HEK293 (cell line): Measurements from ENCODE around the gene EDDM13.

Experiments
- CTCF ChIA-PET: fragments of 350-600 bp; formaldehyde crosslinking; extraction: SDS; loops from one replicate; lab custom pipeline; 2021; ENCODE audit warnings: antibody characterized with exemption; lab: Yijun Ruan, JAX
- POLR2A ChIA-PET: fragments of 300-600 bp; formaldehyde crosslinking; extraction: SDS; loops from one replicate; lab custom pipeline; 2020; ENCODE audit warnings: antibody characterized with exemption, inconsistent platforms; lab: Yijun Ruan, JAX
- H3K27ac ChIP-seq: fragments of 200-500 bp; sonication (Bioruptor generic); 2 replicates; pipeline ENCODE4 v1.5.1; 2014; ENCODE audit warnings: low read depth, low read length, control low read depth, inconsistent platforms; ENCODE audit errors: extremely low read depth
- H3K36me3 ChIP-seq, 2 experiments: fragments of 200-500 bp in 1 of 2; sonication (Bioruptor generic) in 1 of 2; 1 replicate in 1 of 2; 2 replicates in 1 of 2; pipeline ENCODE4 v1.5.1; 2014 to 2017; ENCODE audit warnings: inconsistent platforms in 2 of 2, low read length in 2 of 2; ENCODE audit not compliant: control insufficient read depth in 2 of 2, insufficient read depth in 1 of 2
- H3K4me1 ChIP-seq: fragments of 200-500 bp; sonication (Bioruptor generic); 2 replicates; pipeline ENCODE4 v1.5.1; 2014; ENCODE audit warnings: mild to moderate bottlenecking, low read length, inconsistent platforms; ENCODE audit not compliant: control insufficient read depth, insufficient read depth
- H3K4me3 ChIP-seq: 2 replicates; pipeline ENCODE4 v1.5.1; 2011; ENCODE audit warnings: low read depth, mild to moderate bottlenecking, control low read depth, low read length, moderate library complexity
- H3K9me3 ChIP-seq: fragments of 200-500 bp; sonication (Bioruptor generic); 2 replicates; pipeline ENCODE4 v1.5.1; 2014; ENCODE audit warnings: low read depth, low read length, inconsistent platforms; ENCODE audit not compliant: control insufficient read depth, insufficient read depth
- IKZF3 ChIP-seq: fragments of 450-650 bp; IDR thresholded peaks from 2 replicates; pipeline ENCODE4 v1.5.0; 2018; ENCODE audit warnings: missing biosample characterization, mild to moderate bottlenecking, missing genetic modification characterization, moderate library complexity
- KLF16 ChIP-seq: fragments of 450-650 bp; formaldehyde crosslinking; IDR thresholded peaks from 2 replicates; pipeline ENCODE4 v1.5.1; 2017; ENCODE audit warnings: missing biosample characterization, missing genetic modification characterization
- KLF9 ChIP-seq: fragments of 450-650 bp; formaldehyde crosslinking; IDR thresholded peaks from 2 replicates; pipeline ENCODE4 v1.5.1; 2016; ENCODE audit warnings: missing biosample characterization, missing genetic modification characterization, low read depth
- MYNN ChIP-seq: fragments of 450-650 bp; formaldehyde crosslinking; IDR thresholded peaks from 2 replicates; pipeline ENCODE4 v1.5.1; 2016; ENCODE audit warnings: missing biosample characterization, missing genetic modification characterization, borderline replicate concordance
- SP3 ChIP-seq: fragments of 450-650 bp; formaldehyde crosslinking; IDR thresholded peaks from 2 replicates; pipeline ENCODE4 v1.5.1; 2016; ENCODE audit warnings: missing biosample characterization, missing genetic modification characterization
- TRIM28 ChIP-seq: IDR thresholded peaks from 2 replicates; pipeline ENCODE4 v1.6.1; 2011; ENCODE audit warnings: low read length, control low read depth, borderline replicate concordance
- ZBTB48 ChIP-seq: fragments of 450-650 bp; formaldehyde crosslinking; IDR thresholded peaks from 2 replicates; pipeline ENCODE4 v1.5.1; 2016; ENCODE audit warnings: missing biosample characterization, missing genetic modification characterization
- ZFHX2 ChIP-seq: fragments of 450-650 bp; formaldehyde crosslinking; conservative IDR thresholded peaks from 2 replicates; pipeline ENCODE4 v1.5.1; 2016; ENCODE audit warnings: missing biosample characterization, missing genetic modification characterization
- ZFP69B ChIP-seq: fragments of 450-650 bp; formaldehyde crosslinking; IDR thresholded peaks from 2 replicates; pipeline ENCODE4 v1.5.1; 2016; ENCODE audit warnings: missing biosample characterization, missing genetic modification characterization
- ZNF10 ChIP-seq: fragments of 450-650 bp; formaldehyde crosslinking; IDR thresholded peaks from 2 replicates; pipeline ENCODE4 v1.5.1; 2017; ENCODE audit warnings: missing biosample characterization, missing genetic modification characterization
- ZNF146 ChIP-seq: fragments of 450-650 bp; formaldehyde crosslinking; IDR thresholded peaks from 2 replicates; pipeline ENCODE4 v1.5.1; 2016; ENCODE audit warnings: missing biosample characterization, missing genetic modification characterization
- ZNF23 ChIP-seq: fragments of 450-650 bp; formaldehyde crosslinking; IDR thresholded peaks from 2 replicates; pipeline ENCODE4 v1.5.1; 2016; ENCODE audit warnings: missing biosample characterization, missing genetic modification characterization, borderline replicate concordance
- ZNF266 ChIP-seq: fragments of 450-650 bp; formaldehyde crosslinking; IDR thresholded peaks from 2 replicates; pipeline ENCODE4 v1.5.1; 2016; ENCODE audit warnings: missing biosample characterization, missing genetic modification characterization, low read depth
- ZNF335 ChIP-seq: fragments of 450-650 bp; formaldehyde crosslinking; conservative IDR thresholded peaks from 2 replicates; pipeline ENCODE4 v1.5.1; 2016; ENCODE audit warnings: missing biosample characterization, missing genetic modification characterization
- ZNF37A ChIP-seq: fragments of 450-650 bp; IDR thresholded peaks from 2 replicates; pipeline ENCODE4 v1.5.1; 2018; ENCODE audit warnings: missing biosample characterization, missing genetic modification characterization
- ZNF426 ChIP-seq: fragments of 450-650 bp; formaldehyde crosslinking; IDR thresholded peaks from 2 replicates; pipeline ENCODE4 v1.5.1; 2017; ENCODE audit warnings: missing biosample characterization, missing genetic modification characterization, mild to moderate bottlenecking, inconsistent platforms, moderate library complexity
- ZNF555 ChIP-seq: fragments of 450-650 bp; formaldehyde crosslinking; conservative IDR thresholded peaks from 2 replicates; pipeline ENCODE4 v1.5.1; 2017; ENCODE audit warnings: missing biosample characterization, mild to moderate bottlenecking, missing genetic modification characterization, inconsistent platforms
- ZNF561 ChIP-seq: fragments of 450-650 bp; IDR thresholded peaks from 2 replicates; pipeline ENCODE4 v1.5.1; 2018; ENCODE audit warnings: missing biosample characterization, missing genetic modification characterization, borderline replicate concordance
- ZNF623 ChIP-seq: fragments of 450-650 bp; formaldehyde crosslinking; IDR thresholded peaks from 2 replicates; pipeline ENCODE4 v1.5.1; 2016; ENCODE audit warnings: missing biosample characterization, missing genetic modification characterization
- ZNF629 ChIP-seq: fragments of 450-650 bp; formaldehyde crosslinking; IDR thresholded peaks from 2 replicates; pipeline ENCODE4 v1.5.1; 2017; ENCODE audit warnings: missing biosample characterization, missing genetic modification characterization
- ZNF747 ChIP-seq: fragments of 450-650 bp; formaldehyde crosslinking; IDR thresholded peaks from 2 replicates; pipeline ENCODE4 v1.5.1; 2016; ENCODE audit warnings: missing biosample characterization, missing genetic modification characterization
- ZNF76 ChIP-seq: fragments of 450-650 bp; formaldehyde crosslinking; IDR thresholded peaks from 2 replicates; pipeline ENCODE4; 2016; ENCODE audit warnings: low read depth, missing biosample characterization, missing genetic modification characterization, borderline replicate concordance
- TF ChIP-seq, protein P1 (sequence below): fragments of 450-650 bp; formaldehyde crosslinking; IDR thresholded peaks from 2 replicates; pipeline ENCODE4 v1.5.1; 2016; ENCODE audit warnings: missing biosample characterization, missing genetic modification characterization
- TF ChIP-seq, protein P2 (sequence below): fragments of 450-650 bp; formaldehyde crosslinking; IDR thresholded peaks from 2 replicates; pipeline ENCODE4 v1.5.1; 2016; ENCODE audit warnings: missing biosample characterization, missing genetic modification characterization
- TF ChIP-seq, protein P3 (sequence below): fragments of 450-650 bp; formaldehyde crosslinking; optimal IDR thresholded peaks from 2 replicates; pipeline ENCODE3; 2016; ENCODE audit warnings: missing biosample characterization, mild to moderate bottlenecking, missing genetic modification characterization
- TF ChIP-seq, protein P4 (sequence below): fragments of 450-650 bp; formaldehyde crosslinking; IDR thresholded peaks from 2 replicates; pipeline ENCODE4 v1.5.1; 2016; ENCODE audit warnings: missing biosample characterization, missing genetic modification characterization
- TF ChIP-seq, protein P5 (sequence below): fragments of 450-650 bp; formaldehyde crosslinking; IDR thresholded peaks from 2 replicates; pipeline ENCODE4 v1.5.1; 2016; ENCODE audit warnings: missing biosample characterization, missing genetic modification characterization

EDDM13 gene

DNA sequence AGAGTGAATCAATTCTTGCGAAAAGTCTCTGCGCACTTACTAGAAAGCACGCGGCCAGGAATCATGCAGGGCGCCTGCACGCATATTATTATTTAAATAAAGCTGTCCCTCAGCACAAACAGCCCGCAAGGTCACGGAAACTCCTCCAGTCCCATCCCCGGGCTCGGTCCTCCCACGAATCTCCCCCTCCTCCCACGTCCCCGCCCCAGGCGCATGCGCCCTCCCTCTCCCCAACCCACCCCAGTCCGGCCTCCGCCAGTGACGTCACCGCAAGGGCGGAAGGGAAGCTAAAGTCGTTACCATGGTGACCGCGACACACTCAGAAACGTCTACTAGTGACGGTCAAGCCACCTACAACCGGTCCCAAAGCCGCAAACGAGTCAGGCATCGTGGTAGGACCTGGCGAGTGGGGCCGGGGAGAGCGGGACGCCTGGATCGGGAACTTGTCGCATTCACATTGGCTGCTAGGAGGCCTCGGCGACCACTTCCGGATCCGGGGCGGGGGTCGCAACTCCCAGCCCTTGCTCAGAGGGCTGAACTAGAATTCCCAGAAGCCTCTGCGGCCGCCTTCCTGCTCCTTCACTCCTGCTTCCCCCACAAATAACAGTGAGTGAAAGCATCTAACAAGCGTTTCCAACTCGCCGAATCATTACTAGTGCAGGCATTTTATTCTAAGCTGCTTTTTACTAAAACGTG, 42.0 kb downstream of the EDDM13 start, which contains the start of gene ZSCAN5A (continued):
- TF ChIP-seq ZNF146 (tag by site-specific recombination), result no peak
- TF ChIP-seq, protein P1, sequence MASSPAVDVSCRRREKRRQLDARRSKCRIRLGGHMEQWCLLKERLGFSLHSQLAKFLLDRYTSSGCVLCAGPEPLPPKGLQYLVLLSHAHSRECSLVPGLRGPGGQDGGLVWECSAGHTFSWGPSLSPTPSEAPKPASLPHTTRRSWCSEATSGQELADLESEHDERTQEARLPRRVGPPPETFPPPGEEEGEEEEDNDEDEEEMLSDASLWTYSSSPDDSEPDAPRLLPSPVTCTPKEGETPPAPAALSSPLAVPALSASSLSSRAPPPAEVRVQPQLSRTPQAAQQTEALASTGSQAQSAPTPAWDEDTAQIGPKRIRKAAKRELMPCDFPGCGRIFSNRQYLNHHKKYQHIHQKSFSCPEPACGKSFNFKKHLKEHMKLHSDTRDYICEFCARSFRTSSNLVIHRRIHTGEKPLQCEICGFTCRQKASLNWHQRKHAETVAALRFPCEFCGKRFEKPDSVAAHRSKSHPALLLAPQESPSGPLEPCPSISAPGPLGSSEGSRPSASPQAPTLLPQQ (tag by site-specific recombination), result peak; percentile 70; the same call in 1 of the 2 replicates
- no peak for TF ChIP-seq MYNN (tag by site-specific recombination)
- peak; percentile 98 for TF ChIP-seq ZNF76 (tag by site-specific recombination)
- TF ChIP-seq KLF16 (tag by site-specific recombination), result peak; percentile 83
- peak; percentile 96 for TF ChIP-seq ZFHX2 (tag by site-specific recombination)
- peak; percentile 51; the same call in 1 of the 2 replicates for TF ChIP-seq ZFP69B (tag by site-specific recombination)
- no peak for TF ChIP-seq TRIM28
- peak; percentile 61; the same call in 1 of the 2 replicates for TF ChIP-seq ZNF10 (tag by site-specific recombination)
- TF ChIP-seq, protein P2, sequence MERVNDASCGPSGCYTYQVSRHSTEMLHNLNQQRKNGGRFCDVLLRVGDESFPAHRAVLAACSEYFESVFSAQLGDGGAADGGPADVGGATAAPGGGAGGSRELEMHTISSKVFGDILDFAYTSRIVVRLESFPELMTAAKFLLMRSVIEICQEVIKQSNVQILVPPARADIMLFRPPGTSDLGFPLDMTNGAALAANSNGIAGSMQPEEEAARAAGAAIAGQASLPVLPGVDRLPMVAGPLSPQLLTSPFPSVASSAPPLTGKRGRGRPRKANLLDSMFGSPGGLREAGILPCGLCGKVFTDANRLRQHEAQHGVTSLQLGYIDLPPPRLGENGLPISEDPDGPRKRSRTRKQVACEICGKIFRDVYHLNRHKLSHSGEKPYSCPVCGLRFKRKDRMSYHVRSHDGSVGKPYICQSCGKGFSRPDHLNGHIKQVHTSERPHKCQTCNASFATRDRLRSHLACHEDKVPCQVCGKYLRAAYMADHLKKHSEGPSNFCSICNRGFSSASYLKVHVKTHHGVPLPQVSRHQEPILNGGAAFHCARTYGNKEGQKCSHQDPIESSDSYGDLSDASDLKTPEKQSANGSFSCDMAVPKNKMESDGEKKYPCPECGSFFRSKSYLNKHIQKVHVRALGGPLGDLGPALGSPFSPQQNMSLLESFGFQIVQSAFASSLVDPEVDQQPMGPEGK (tag by site-specific recombination), result peak; percentile 63
- peak; percentile 99 for TF ChIP-seq ZNF335 (tag by site-specific recombination)
- TF ChIP-seq KLF9 (tag by site-specific recombination), result peak; percentile 33

DNA sequence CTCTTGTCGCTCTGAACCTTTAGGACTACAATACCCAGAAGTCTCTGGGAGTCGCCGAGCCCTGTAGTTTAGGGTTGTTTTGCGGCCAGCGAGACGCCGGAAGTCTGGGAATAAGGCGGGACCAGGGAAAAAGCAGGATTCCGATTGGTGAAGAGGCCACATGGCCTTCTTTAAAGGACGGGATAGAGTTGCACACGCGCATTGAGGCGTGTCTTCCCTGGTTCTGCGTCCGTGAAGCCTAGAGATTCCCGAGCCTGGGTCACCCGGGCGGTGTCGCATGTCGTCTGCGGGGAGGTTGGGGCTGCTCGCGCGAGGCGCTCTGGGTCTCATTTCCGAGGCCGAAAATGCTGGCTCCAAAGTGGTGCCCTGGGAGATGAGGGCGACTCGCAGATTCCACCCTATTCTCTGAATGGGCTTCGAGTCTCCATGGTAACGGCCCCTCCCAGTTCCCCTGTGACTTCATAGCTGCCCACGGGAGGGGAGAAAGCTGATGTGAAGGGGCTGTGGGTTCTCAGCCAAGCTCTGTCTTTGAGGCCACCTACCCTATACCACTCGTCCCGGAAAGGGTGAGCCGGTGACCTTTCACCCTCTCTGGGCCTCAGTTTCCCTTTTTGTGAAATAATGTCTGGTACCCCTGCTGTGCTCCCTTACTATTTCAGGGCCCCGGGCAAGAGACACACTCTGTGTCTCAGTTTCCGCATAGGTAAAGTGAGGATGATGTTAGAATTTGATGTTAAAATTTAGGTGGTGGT, 42.7 kb downstream of the EDDM13 start:
- peak overlapping the region; percentile 100 for H3K4me3 ChIP-seq
- H3K36me3 ChIP-seq, result peaks cover 0 to 21% of the 10 kb centered on the region in 2 experiments; a peak in 2 of 3 replicates
- CTCF ChIA-PET, result interaction anchor here (0.6 to 1.7 kb wide), 5 partner anchors 8 to 144 kb away, joined by 3 to 6 read pairs (median 4); no protein-coding TSS in a partner anchor
- POLR2A ChIA-PET, result interaction anchor here (0.5 to 2.0 kb wide), 8 partner anchors 32 to 1592 kb away, joined by 4 to 11 read pairs (median 4); partner anchors contain the start of genes ZNF444, ZNF784 and ZNF787
- H3K9me3 ChIP-seq, result no peaks in the 10 kb centered on the region
- 0 out of 2 replicates have a peak, but pooled peaks cover 2% of the 10 kb centered on the region for H3K4me1 ChIP-seq
- peak overlapping the region; percentile 90 for H3K27ac ChIP-seq
- TF ChIP-seq, protein P3, sequence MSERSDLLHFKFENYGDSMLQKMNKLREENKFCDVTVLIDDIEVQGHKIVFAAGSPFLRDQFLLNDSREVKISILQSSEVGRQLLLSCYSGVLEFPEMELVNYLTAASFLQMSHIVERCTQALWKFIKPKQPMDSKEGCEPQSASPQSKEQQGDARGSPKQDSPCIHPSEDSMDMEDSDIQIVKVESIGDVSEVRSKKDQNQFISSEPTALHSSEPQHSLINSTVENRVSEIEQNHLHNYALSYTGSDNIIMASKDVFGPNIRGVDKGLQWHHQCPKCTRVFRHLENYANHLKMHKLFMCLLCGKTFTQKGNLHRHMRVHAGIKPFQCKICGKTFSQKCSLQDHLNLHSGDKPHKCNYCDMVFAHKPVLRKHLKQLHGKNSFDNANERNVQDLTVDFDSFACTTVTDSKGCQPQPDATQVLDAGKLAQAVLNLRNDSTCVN (tag by site-specific recombination), result peak; percentile 37
- 0 out of 2 replicates have a peak, but pooled peaks have one; percentile 34 for TF ChIP-seq IKZF3
- 0 out of 2 replicates have a peak, but pooled peaks have one; percentile 37 for TF ChIP-seq SP3 (tag by site-specific recombination)
- TF ChIP-seq ZNF266, result no peak
- no peak for TF ChIP-seq ZNF555
- TF ChIP-seq KLF9 (tag by site-specific recombination), result peak; percentile 39
- TF ChIP-seq ZNF561, result 0 out of 2 replicates have a peak, but pooled peaks have one; percentile 19
- no peak for TF ChIP-seq ZBTB48 (tag by site-specific recombination)
- no peak for TF ChIP-seq ZNF23 (tag by site-specific recombination)
- TF ChIP-seq ZNF426, result no peak
- TF ChIP-seq, protein P4, sequence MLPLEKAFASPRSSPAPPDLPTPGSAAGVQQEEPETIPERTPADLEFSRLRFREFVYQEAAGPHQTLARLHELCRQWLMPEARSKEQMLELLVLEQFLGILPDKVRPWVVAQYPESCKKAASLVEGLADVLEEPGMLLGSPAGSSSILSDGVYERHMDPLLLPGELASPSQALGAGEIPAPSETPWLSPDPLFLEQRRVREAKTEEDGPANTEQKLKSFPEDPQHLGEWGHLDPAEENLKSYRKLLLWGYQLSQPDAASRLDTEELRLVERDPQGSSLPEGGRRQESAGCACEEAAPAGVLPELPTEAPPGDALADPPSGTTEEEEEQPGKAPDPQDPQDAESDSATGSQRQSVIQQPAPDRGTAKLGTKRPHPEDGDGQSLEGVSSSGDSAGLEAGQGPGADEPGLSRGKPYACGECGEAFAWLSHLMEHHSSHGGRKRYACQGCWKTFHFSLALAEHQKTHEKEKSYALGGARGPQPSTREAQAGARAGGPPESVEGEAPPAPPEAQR, result no peak
- TF ChIP-seq ZNF629 (tag by site-specific recombination), result 0 out of 2 replicates have a peak, but pooled peaks have one; percentile 11
- TF ChIP-seq ZNF623, result no peak
- TF ChIP-seq ZNF747 (tag by site-specific recombination), result no peak
- TF ChIP-seq ZNF146 (tag by site-specific recombination), result no peak
- TF ChIP-seq, protein P5, sequence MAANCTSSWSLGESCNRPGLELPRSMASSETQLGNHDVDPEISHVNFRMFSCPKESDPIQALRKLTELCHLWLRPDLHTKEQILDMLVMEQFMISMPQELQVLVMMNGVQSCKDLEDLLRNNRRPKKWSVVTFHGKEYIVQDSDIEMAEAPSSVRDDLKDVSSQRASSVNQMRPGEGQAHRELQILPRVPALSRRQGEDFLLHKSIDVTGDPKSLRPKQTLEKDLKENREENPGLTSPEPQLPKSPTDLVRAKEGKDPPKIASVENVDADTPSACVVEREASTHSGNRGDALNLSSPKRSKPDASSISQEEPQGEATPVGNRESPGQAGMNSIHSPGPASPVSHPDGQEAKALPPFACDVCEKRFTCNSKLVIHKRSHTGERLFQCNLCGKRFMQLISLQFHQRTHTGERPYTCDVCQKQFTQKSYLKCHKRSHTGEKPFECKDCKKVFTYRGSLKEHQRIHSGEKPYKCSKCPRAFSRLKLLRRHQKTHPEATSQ (tag by site-specific recombination), result no peak
- no peak for TF ChIP-seq ZNF37A (tag by site-specific recombination)
